ENCODE results near the gene YIPF3. TPM values are rescaled to one million over a fixed set of nuclear protein-coding genes. Genes with fewer than 3 reads are reported as not detected.

The YIPF3 gene
- polyA plus RNA-seq, 1 donor from 2014 or later = 244 TPM

DNA sequence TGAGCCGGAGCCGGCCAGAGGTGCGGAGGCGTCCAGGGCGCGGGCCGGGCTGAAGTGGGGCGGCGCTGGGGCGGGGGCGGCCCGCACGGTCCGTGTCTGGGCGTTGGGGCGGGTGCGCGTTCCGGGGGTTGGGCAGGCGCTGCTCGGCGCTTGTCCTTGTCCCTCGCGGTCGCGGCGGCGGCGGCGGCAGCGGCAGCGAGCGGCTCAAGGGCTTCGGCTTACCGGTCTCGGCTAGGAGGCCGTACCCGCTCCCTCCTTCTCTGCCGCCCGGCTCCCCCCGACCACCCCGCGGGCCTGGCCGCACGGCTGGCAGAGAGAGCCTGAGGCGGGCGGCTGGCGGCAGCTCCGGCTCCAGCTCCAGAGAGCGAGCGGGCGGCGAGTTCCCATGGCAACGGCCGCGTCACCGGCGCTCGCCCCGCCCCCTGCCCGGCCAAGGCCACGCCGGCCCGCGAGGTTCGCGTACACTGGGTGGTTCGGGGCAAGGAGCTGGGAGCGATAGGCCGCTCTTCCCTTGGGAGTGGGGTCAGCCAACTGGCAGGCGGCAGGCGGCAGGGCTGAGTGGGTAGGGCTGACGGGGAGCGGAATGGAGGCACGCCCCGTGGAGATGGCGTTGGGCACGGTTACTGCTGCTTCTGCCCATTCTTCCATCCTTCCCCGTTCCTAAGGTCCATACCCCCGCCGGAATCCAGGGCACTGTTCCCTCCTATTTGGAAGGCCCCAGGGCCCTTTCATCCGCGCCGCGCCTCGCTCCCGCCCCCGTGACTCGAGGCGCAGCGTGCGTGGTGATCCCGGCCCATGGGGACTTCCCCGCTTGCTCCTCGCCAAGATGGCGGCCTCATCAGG is 6.5 kb downstream of the YIPF3 start, which contains the start of gene LRRC73:
LRRC73 (minus strand) TSS at position 363 of the 843 bp plus-strand sequence. CDS start 561 bp downstream, outside the sequence.
- H2AFZ ChIP-seq (ENCODE audit: low read depth, low read length) = no peak within 1 kb of the TSS
- H3K27ac ChIP-seq (ENCODE audit: low read length) = peak within 1 kb of the TSS; percentile 76
- H3K9me2 ChIP-seq (ENCODE audit: insufficient read depth, low read length) = no peaks in the 10 kb centered on the region
- peak within 1 kb of the TSS; percentile 87 for H3K4me2 ChIP-seq (ENCODE audit: low read length)
- peak within 1 kb of the TSS; percentile 75 for H3K4me3 ChIP-seq (ENCODE audit: low read length)
- TF ChIP-seq, protein P1, sequence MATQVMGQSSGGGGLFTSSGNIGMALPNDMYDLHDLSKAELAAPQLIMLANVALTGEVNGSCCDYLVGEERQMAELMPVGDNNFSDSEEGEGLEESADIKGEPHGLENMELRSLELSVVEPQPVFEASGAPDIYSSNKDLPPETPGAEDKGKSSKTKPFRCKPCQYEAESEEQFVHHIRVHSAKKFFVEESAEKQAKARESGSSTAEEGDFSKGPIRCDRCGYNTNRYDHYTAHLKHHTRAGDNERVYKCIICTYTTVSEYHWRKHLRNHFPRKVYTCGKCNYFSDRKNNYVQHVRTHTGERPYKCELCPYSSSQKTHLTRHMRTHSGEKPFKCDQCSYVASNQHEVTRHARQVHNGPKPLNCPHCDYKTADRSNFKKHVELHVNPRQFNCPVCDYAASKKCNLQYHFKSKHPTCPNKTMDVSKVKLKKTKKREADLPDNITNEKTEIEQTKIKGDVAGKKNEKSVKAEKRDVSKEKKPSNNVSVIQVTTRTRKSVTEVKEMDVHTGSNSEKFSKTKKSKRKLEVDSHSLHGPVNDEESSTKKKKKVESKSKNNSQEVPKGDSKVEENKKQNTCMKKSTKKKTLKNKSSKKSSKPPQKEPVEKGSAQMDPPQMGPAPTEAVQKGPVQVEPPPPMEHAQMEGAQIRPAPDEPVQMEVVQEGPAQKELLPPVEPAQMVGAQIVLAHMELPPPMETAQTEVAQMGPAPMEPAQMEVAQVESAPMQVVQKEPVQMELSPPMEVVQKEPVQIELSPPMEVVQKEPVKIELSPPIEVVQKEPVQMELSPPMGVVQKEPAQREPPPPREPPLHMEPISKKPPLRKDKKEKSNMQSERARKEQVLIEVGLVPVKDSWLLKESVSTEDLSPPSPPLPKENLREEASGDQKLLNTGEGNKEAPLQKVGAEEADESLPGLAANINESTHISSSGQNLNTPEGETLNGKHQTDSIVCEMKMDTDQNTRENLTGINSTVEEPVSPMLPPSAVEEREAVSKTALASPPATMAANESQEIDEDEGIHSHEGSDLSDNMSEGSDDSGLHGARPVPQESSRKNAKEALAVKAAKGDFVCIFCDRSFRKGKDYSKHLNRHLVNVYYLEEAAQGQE (IDR thresholded peaks at IDR 0.05; ENCODE audit: borderline replicate concordance) = peak; percentile 60
- TF ChIP-seq, protein P2, sequence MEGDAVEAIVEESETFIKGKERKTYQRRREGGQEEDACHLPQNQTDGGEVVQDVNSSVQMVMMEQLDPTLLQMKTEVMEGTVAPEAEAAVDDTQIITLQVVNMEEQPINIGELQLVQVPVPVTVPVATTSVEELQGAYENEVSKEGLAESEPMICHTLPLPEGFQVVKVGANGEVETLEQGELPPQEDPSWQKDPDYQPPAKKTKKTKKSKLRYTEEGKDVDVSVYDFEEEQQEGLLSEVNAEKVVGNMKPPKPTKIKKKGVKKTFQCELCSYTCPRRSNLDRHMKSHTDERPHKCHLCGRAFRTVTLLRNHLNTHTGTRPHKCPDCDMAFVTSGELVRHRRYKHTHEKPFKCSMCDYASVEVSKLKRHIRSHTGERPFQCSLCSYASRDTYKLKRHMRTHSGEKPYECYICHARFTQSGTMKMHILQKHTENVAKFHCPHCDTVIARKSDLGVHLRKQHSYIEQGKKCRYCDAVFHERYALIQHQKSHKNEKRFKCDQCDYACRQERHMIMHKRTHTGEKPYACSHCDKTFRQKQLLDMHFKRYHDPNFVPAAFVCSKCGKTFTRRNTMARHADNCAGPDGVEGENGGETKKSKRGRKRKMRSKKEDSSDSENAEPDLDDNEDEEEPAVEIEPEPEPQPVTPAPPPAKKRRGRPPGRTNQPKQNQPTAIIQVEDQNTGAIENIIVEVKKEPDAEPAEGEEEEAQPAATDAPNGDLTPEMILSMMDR (IDR thresholded peaks at IDR 0.05; ENCODE audit: poor library complexity, severe bottlenecking) = no peak
- TF ChIP-seq EP300 (conservative IDR thresholded peaks at IDR 0.05; ENCODE audit: poor library complexity, severe bottlenecking) = peak; percentile 59
- TF ChIP-seq RAD21 (conservative IDR thresholded peaks at IDR 0.05) = peak; percentile 21
- TF ChIP-seq SMC3 (conservative IDR thresholded peaks at IDR 0.05; ENCODE audit: poor library complexity) = peak; percentile 21
- TF ChIP-seq TAF1 (IDR thresholded peaks at IDR 0.05; ENCODE audit: low read depth) = peak; percentile 55
- TF ChIP-seq POLR2AphosphoS5 (IDR thresholded peaks at IDR 0.05) = peak; percentile 83
- TF ChIP-seq MXI1 (conservative IDR thresholded peaks at IDR 0.05; ENCODE audit: poor library complexity, severe bottlenecking) = peak; percentile 83
- TF ChIP-seq EZH2 (IDR thresholded peaks at IDR 0.05; ENCODE audit: borderline replicate concordance, insufficient read depth, low read length, poor library complexity, severe bottlenecking) = no peak
- no peaks in the 10 kb centered on the region for H3K27me3 ChIP-seq (ENCODE audit: insufficient read depth, low read depth, low read length)
- no peaks in the 10 kb centered on the region for H3F3A ChIP-seq (ENCODE audit: insufficient read depth, low read length, poor library complexity, severe bottlenecking)
- no peaks in the 10 kb centered on the region for H4K20me1 ChIP-seq (ENCODE audit: insufficient read depth)
- H3K9ac ChIP-seq (ENCODE audit: low read length) = peak within 1 kb of the TSS; percentile 81
- H3K36me3 ChIP-seq (ENCODE audit: insufficient read depth, low read length) = peaks cover 5% of the 10 kb centered on the region
- H3K79me2 ChIP-seq (replicated peaks; ENCODE audit: insufficient read depth, low read length) = peaks cover 11% of the 10 kb centered on the region
- no peaks in the 10 kb centered on the region for H3K9me3 ChIP-seq (ENCODE audit: low read length)

DNA sequence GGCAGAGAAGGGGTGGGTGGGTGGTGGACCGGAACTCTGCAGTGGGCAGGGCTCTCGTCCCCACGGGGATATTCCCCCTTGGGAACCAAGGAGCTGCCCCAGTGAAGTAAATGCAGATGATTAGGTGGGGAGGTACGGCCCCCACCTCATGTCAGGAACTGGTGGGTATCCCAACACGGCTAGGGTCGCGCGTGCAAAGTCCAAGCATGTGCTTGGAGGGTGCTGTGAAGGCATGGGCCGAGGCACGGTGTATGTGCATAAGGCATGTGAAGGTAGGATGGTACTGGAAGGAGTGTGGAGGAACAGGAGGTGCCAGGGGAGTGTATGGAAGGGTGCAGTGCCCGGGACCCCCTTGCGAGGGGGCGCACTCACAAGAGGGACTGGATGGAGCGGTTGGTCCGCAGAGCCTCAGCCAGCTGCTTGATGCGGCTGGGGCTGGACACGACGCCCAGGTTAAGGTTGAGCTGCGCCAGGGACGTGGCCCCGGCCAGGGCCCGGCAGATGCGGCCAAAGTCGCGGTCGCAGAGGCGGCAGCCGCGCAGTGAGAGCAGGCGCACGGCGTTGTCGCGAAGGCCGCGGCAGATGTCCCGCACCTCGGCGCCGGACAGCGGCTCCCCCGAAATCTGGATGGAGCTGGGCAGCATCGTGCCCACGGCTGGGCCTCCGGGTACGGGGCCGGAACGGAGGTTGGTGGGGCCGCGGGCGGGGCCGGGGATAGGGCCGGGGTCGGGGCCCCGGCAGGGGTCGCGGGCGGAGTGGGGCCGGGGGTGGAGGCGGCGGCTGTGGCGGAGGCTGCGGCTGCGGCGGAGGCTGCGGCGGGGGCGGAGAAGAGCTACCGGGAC is 7.4 kb downstream of the YIPF3 start:
- peaks cover 3% of the 10 kb centered on the region for H3K79me2 ChIP-seq (replicated peaks; ENCODE audit: insufficient read depth, low read length)
- H3K4me2 ChIP-seq (ENCODE audit: low read length) = peak overlapping the region; percentile 87
- no peaks in the 10 kb centered on the region for H3K9me2 ChIP-seq (ENCODE audit: insufficient read depth, low read length)
- no peaks in the 10 kb centered on the region for H3F3A ChIP-seq (ENCODE audit: insufficient read depth, low read length, poor library complexity, severe bottlenecking)
- peaks cover 5% of the 10 kb centered on the region for H3K36me3 ChIP-seq (ENCODE audit: insufficient read depth, low read length)
- no peaks in the 10 kb centered on the region for H3K27me3 ChIP-seq (ENCODE audit: insufficient read depth, low read depth, low read length)
- no peak overlapping the region for H2AFZ ChIP-seq (ENCODE audit: low read depth, low read length)
- H3K4me3 ChIP-seq (ENCODE audit: low read length) = peak overlapping the region; percentile 75
- H4K20me1 ChIP-seq (ENCODE audit: insufficient read depth) = no peaks in the 10 kb centered on the region
- H3K27ac ChIP-seq (ENCODE audit: low read length) = peak overlapping the region; percentile 76
- no peak for TF ChIP-seq POLR2AphosphoS5 (IDR thresholded peaks at IDR 0.05)
- TF ChIP-seq, protein P2 (IDR thresholded peaks at IDR 0.05; ENCODE audit: poor library complexity, severe bottlenecking) = peak; percentile 54
- H3K9me3 ChIP-seq (ENCODE audit: low read length) = no peaks in the 10 kb centered on the region
- peak overlapping the region; percentile 81 for H3K9ac ChIP-seq (ENCODE audit: low read length)

Measured in neural cell (in vitro differentiated cells).